Dermis blood vessel endothelial cell (primary cell): Measurements from ENCODE around the gene DLGAP1. TPM values are rescaled to one million over a fixed set of nuclear protein-coding genes. Genes with fewer than 3 reads are reported as not detected.
"Not testable (repeated sequence)": the region's sequence is repeated elsewhere in the genome, so short reads cannot be mapped to it uniquely, and the experiment has no call there.

Experiments used
- DNase-seq: peaks from one replicate; pipeline ENCODE4 v3.0.0; 2010
- total RNA-seq: library from RNA; depleted of rRNA; stranded (reverse); fragments of >200 nt; gene quantifications from 2 replicates; pipeline ENCODE4 v1.2.3, GENCODE V29; 2014

DLGAP1 gene
- total RNA-seq: 0.17 and 0.23 TPM in 2 replicates

- DNase-seq: peak; percentile 38
Observed at GRCh38 chr18:4455113-4455811, at the start of gene DLGAP1. Gene DLGAP1, minus strand, starts transcription at chr18:4455307.

- not testable (repeated sequence) for DNase-seq
Observed at GRCh38 chr18:4494703-4495284, 39.7 kb upstream of the DLGAP1 start.

GRCh38 chr18:4468511-4468910 is 13.4 kb upstream of the DLGAP1 start:
- no peak for DNase-seq

GRCh38 chr18:4454537-4455112 is 482 bp downstream of the DLGAP1 start:
- no peak for DNase-seq

- DNase-seq: no peak
Observed at GRCh38 chr18:4453874-4454536, 1.1 kb downstream of the DLGAP1 start.

- no peak for DNase-seq
Observed at GRCh38 chr18:4453567-4453873, 1.6 kb downstream of the DLGAP1 start.

GRCh38 chr18:4450065-4450658 is 4.9 kb downstream of the DLGAP1 start:
- no peak for DNase-seq

- no peak for DNase-seq
Observed at GRCh38 chr18:4445902-4446301, 9.2 kb downstream of the DLGAP1 start.

- no peak for DNase-seq
Observed at GRCh38 chr18:4444306-4444705, 10.8 kb downstream of the DLGAP1 start.

GRCh38 chr18:4441098-4441497 is 14.0 kb downstream of the DLGAP1 start:
- DNase-seq: no peak

GRCh38 chr18:4438938-4439337 is 16.2 kb downstream of the DLGAP1 start:
- no peak for DNase-seq

GRCh38 chr18:4433717-4434116 is 21.4 kb downstream of the DLGAP1 start:
- no peak for DNase-seq

GRCh38 chr18:4430836-4431235 is 24.3 kb downstream of the DLGAP1 start:
- DNase-seq: no peak

GRCh38 chr18:4417714-4418113 is 37.4 kb downstream of the DLGAP1 start:
- no peak for DNase-seq

GRCh38 chr18:4416976-4417375 is 38.1 kb downstream of the DLGAP1 start:
- DNase-seq: no peak

- no peak for DNase-seq
Observed at GRCh38 chr18:4412286-4412685, 42.8 kb downstream of the DLGAP1 start.

GRCh38 chr18:4406856-4407255 is 48.3 kb downstream of the DLGAP1 start:
- DNase-seq: no peak

- no peak for DNase-seq
Observed at GRCh38 chr18:4405965-4406364, 49.1 kb downstream of the DLGAP1 start.

- no peak for DNase-seq
Observed at GRCh38 chr18:4403836-4404235, 51.3 kb downstream of the DLGAP1 start.

- peak; percentile 0 for DNase-seq
Observed at GRCh38 chr18:4400911-4401310, 54.2 kb downstream of the DLGAP1 start.

GRCh38 chr18:4399929-4400328 is 55.2 kb downstream of the DLGAP1 start:
- DNase-seq: no peak

GRCh38 chr18:4394700-4395099 is 60.4 kb downstream of the DLGAP1 start:
- no peak for DNase-seq

- peak; percentile 3 for DNase-seq
Observed at GRCh38 chr18:4391859-4392258, 63.2 kb downstream of the DLGAP1 start.
